A549 treated with DMSO at 1 μM for 4 hours (cell line): ENCODE results near the gene ZNF337. TPM values are rescaled to one million over a fixed set of nuclear protein-coding genes. Genes with fewer than 3 reads are reported as not detected.

Source experiments
- total RNA-seq: library from RNA; stranded (reverse); fragments of 200-300 nt; extraction: Qiagen RNA extraction; gene quantifications from 5 replicates; pipeline ENCODE4 v1.2.3, GENCODE V29; 2022; ENCODE audit warnings: low read depth

The ZNF337 gene
- 17.9 to 20.3 TPM (median 18.3 TPM) in 5 replicates for total RNA-seq

GRCh38 chr20:25696371-25697131, at the start of gene ZNF337:
Gene ZNF337 (minus strand): TSS chr20:25696853. CDS start chr20:25686417, 10,436 bp downstream.

Other genes with a start within 250 kb of the ZNF337 start
- gene NINL, start 111.3 kb downstream of the ZNF337 start, total RNA-seq: 11.7 to 14.6 TPM (median 11.9 TPM) in 5 replicates
- 8.1 to 10.3 TPM (median 9.3 TPM) in 5 replicates for gene NANP, start 72.8 kb downstream of the ZNF337 start, total RNA-seq